Stimulated activated CD4-positive, alpha-beta T cell treated with anti-CD3 and anti-CD28 coated beads, TNF-alpha, amount 100 ng/mL, for 1 hour (primary cell): Measurements from ENCODE around the gene MAP1A.
"Not testable (repeated sequence)": the region's sequence is repeated elsewhere in the genome, so short reads cannot be mapped to it uniquely, and the experiment has no call there.

ENCODE experiments used
- DNase-seq, 3 donors: peaks; one replicate each; pipeline ENCODE4 v3.0.0-alpha.2; 2020; ENCODE audit warnings: low read depth in 3 of 3, low spot score in 1 of 3

The MAP1A gene

GRCh38 chr15:43528542-43529007 lies 11.2 kb downstream of the MAP1A start:
- DNase-seq, result no peak

GRCh38 chr15:43529141-43529540 lies 11.7 kb downstream of the MAP1A start:
- DNase-seq, result no peak

GRCh38 chr15:43529587-43530345 lies 12.4 kb downstream of the MAP1A start:
- DNase-seq, result no peak

- DNase-seq, result no peak
Observed at GRCh38 chr15:43531018-43531670, 13.7 kb downstream of the MAP1A start.

GRCh38 chr15:43532826-43533225 lies 15.4 kb downstream of the MAP1A start:
- DNase-seq, result not testable (repeated sequence)

- no peak for DNase-seq
Observed at GRCh38 chr15:43534897-43535296, 17.5 kb downstream of the MAP1A start.

GRCh38 chr15:43538091-43538490 lies 20.7 kb downstream of the MAP1A start:
- DNase-seq, result no peak

- no peak for DNase-seq
Observed at GRCh38 chr15:43541785-43542184, 24.4 kb downstream of the MAP1A start.

GRCh38 chr15:43544266-43544665 lies 26.9 kb downstream of the MAP1A start:
- no peak for DNase-seq

GRCh38 chr15:43545426-43545825 lies 28.0 kb downstream of the MAP1A start:
- no peak for DNase-seq

- DNase-seq, result no peak
Observed at GRCh38 chr15:43547539-43547938, 30.1 kb downstream of the MAP1A start.

GRCh38 chr15:43550527-43551363 lies 33.3 kb downstream of the MAP1A start:
- DNase-seq, result no peak

- no peak for DNase-seq
Observed at GRCh38 chr15:43552256-43552655, 34.8 kb downstream of the MAP1A start.

GRCh38 chr15:43552986-43553385 lies 35.6 kb downstream of the MAP1A start:
- no peak for DNase-seq

GRCh38 chr15:43562753-43563152 lies 45.3 kb downstream of the MAP1A start:
- DNase-seq, result not testable (repeated sequence)

- not testable (repeated sequence) for DNase-seq
Observed at GRCh38 chr15:43563793-43564192, 46.4 kb downstream of the MAP1A start.

- not testable (repeated sequence) for DNase-seq
Observed at GRCh38 chr15:43566615-43567014, 49.2 kb downstream of the MAP1A start.

GRCh38 chr15:43574607-43575006 lies 57.2 kb downstream of the MAP1A start:
- DNase-seq, result not testable (repeated sequence)
